Peyer's patch (tissue), 4 donors: ENCODE results near the gene SUN3.

Experiments
- CTCF ChIP-seq, 6 experiments: fragments of 450-650 bp in 4 of 6; fragments of 200-600 bp in 2 of 6; sonication (generic) in 1 of 6; IDR thresholded peaks; one replicate each; pipeline ENCODE4 v1.5.1; 2017 to 2019; ENCODE audit warnings: antibody characterized with exemption in 6 of 6, mild to moderate bottlenecking in 3 of 6, moderate library complexity in 1 of 6
- POLR2A ChIP-seq, 2 donors: fragments of 450-650 bp; IDR thresholded peaks; one replicate each; pipeline ENCODE4 v1.5.1; 2017; ENCODE audit warnings: antibody characterized with exemption in 2 of 2, mild to moderate bottlenecking in 2 of 2, moderate library complexity in 2 of 2

GRCh38 chr7:47967123-47967522 is 61.8 kb downstream of the SUN3 start:
- TF ChIP-seq POLR2A (IDR thresholded peaks at IDR 0.05) (no peak), CTCF (IDR thresholded peaks at IDR 0.05) (no peak)
